Endothelial cell of umbilical vein (primary cell): Measurements from ENCODE around the gene KLHL25. TPM values are rescaled to one million over a fixed set of nuclear protein-coding genes. Genes with fewer than 3 reads are reported as not detected.
A peak's percentile ranks its signal among the peaks of the same experiment; 100 is the strongest.

Experiments used
- BruUV-seq: library from RNA; stranded (reverse); fragments of 400-500 nt; replicated peaks from 2 replicates; lab custom pipeline; 2021; lab: Mats Ljungman, UMichigan
- CTCF ChIA-PET: fragments of 300-600, 350-600 bp; sonication (Branson Sonifier 250); formaldehyde crosslinking; loops from one replicate; lab custom pipeline; 2021; ENCODE audit warnings: antibody characterized with exemption, inconsistent platforms; lab: Charles Lee
- POLR2A ChIA-PET: fragments of 300-600, 350-600 bp; sonication (Branson Sonifier 250); formaldehyde crosslinking; loops from one replicate; lab custom pipeline; 2021; ENCODE audit warnings: antibody characterized with exemption, inconsistent platforms; lab: Charles Lee
- DNase-seq: peaks from one replicate; pipeline ENCODE4 v3.0.0-alpha.2; 2011; ENCODE audit warnings: low read depth, low spot score
- FAIRE-seq: peaks from 2 replicates; lab custom pipeline; 2011; peaks lifted over from hg19 to GRCh38; lab: Jason Lieb, UNC
- H2AFZ ChIP-seq: 2 replicates; pipeline ENCODE4 v1.6.0; 2012; ENCODE audit warnings: low read depth, low read length, control low read depth, inconsistent platforms
- H3K27ac ChIP-seq: 2 replicates; pipeline ENCODE4 v1.5.1; 2011; ENCODE audit warnings: low read depth, mild to moderate bottlenecking, control low read depth, low read length, moderate library complexity; ENCODE audit not compliant: insufficient read depth
- H3K27me3 ChIP-seq, 2 experiments: 2 replicates each; pipeline versions ENCODE4 v1.6.0 to v1.6.1; 2011; ENCODE audit warnings: low read length in 2 of 2, mixed read lengths in 1 of 2; ENCODE audit not compliant: control insufficient read depth in 2 of 2, insufficient read depth in 2 of 2
- H3K36me3 ChIP-seq, 2 experiments: 2 replicates in 1 of 2; 3 replicates in 1 of 2; pipeline ENCODE4 v1.5.1; 2011; ENCODE audit warnings: low read length in 2 of 2, mild to moderate bottlenecking in 1 of 2, moderate library complexity in 1 of 2; ENCODE audit not compliant: control insufficient read depth in 2 of 2, insufficient read depth in 2 of 2; ENCODE audit errors: extremely low read depth in 1 of 2
- H3K4me1 ChIP-seq: 3 replicates; pipeline ENCODE4 v1.5.1; 2011; ENCODE audit warnings: mild to moderate bottlenecking, low read length; ENCODE audit not compliant: control insufficient read depth, insufficient read depth; ENCODE audit errors: extremely low read depth
- H3K4me2 ChIP-seq: 2 replicates; pipeline ENCODE4 v1.6.1; 2011; ENCODE audit warnings: low read length, control low read depth, mixed read lengths; ENCODE audit not compliant: insufficient read depth
- H3K4me3 ChIP-seq, 3 experiments: fragments of 200-600 bp in 1 of 3; sonication (generic), shearing (Covaris generic) in 1 of 3; replicated peaks in 1 of 3; 2 replicates each; pipeline ENCODE4 v1.5.1; 2011 to 2016; ENCODE audit warnings: control low read depth in 3 of 3, low read length in 3 of 3, mild to moderate bottlenecking in 2 of 3, inconsistent platforms in 1 of 3, low read depth in 1 of 3, moderate library complexity in 1 of 3; ENCODE audit not compliant: insufficient read depth in 1 of 3
- H3K79me2 ChIP-seq: 2 replicates; pipeline ENCODE4 v1.6.0; 2012; ENCODE audit warnings: low read length, inconsistent platforms; ENCODE audit not compliant: control insufficient read depth, insufficient read depth
- H3K9ac ChIP-seq: replicated peaks from 2 replicates; pipeline ENCODE3; 2011; ENCODE audit warnings: low read length, control low read depth; ENCODE audit not compliant: insufficient read depth; ENCODE audit errors: extremely low read depth
- H3K9me1 ChIP-seq: replicated peaks from 3 replicates; pipeline ENCODE4 v1.6.0; 2011; ENCODE audit warnings: mild to moderate bottlenecking, low read length; ENCODE audit not compliant: control insufficient read depth, insufficient read depth; ENCODE audit errors: extremely low read depth
- H3K9me3 ChIP-seq: replicated peaks from 2 replicates; pipeline ENCODE4 v1.5.1; 2012; ENCODE audit warnings: low read length, inconsistent platforms; ENCODE audit not compliant: control insufficient read depth, insufficient read depth
- H4K20me1 ChIP-seq: replicated peaks from 2 replicates; pipeline ENCODE3; 2011; ENCODE audit warnings: mild to moderate bottlenecking, low read length; ENCODE audit not compliant: control insufficient read depth, insufficient read depth; ENCODE audit errors: extremely low read depth
- EZH2 ChIP-seq: IDR thresholded peaks from 2 replicates; pipeline ENCODE4 v1.6.1; 2012; ENCODE audit warnings: borderline replicate concordance, low read depth, mild to moderate bottlenecking, moderate library complexity, low read length, inconsistent platforms; ENCODE audit not compliant: severe bottlenecking
- FOS ChIP-seq: IDR thresholded peaks from 2 replicates; pipeline ENCODE4 v1.6.1; 2011; ENCODE audit warnings: mild to moderate bottlenecking, low read length, moderate library complexity, borderline replicate concordance; ENCODE audit not compliant: insufficient read depth
- GATA2 ChIP-seq: IDR thresholded peaks from 2 replicates; pipeline ENCODE4 v1.7.0; 2011; ENCODE audit warnings: low read depth, mild to moderate bottlenecking, moderate library complexity, mixed read lengths, low read length; ENCODE audit not compliant: insufficient read length, insufficient read depth
- JUN ChIP-seq: IDR thresholded peaks from 2 replicates; pipeline ENCODE4 v1.6.1; 2011; ENCODE audit warnings: borderline replicate concordance, low read depth; ENCODE audit not compliant: insufficient read length, insufficient read depth
- MAX ChIP-seq: IDR thresholded peaks from 2 replicates; pipeline ENCODE4 v1.6.1; 2011; ENCODE audit not compliant: insufficient read depth, insufficient read length
- MYC ChIP-seq: IDR thresholded peaks from one replicate; pipeline ENCODE4 v1.6.1; 2011; ENCODE audit warnings: mild to moderate bottlenecking, low read depth, low read length
- POLR2A ChIP-seq: IDR thresholded peaks from 2 replicates; pipeline ENCODE4 v1.6.1; 2012; ENCODE audit warnings: low read depth, mild to moderate bottlenecking, control low read depth, low read length
- POLR2AphosphoS5 ChIP-seq: IDR thresholded peaks from 2 replicates; pipeline ENCODE4 v1.6.1; 2012; ENCODE audit warnings: low read depth, mild to moderate bottlenecking, control low read depth, low read length, moderate library complexity; ENCODE audit not compliant: insufficient read depth
- dilution Hi-C: fragments of 300-500 bp; cut with MboI; formaldehyde crosslinking; loops from one replicate; pipeline ENCODE4 v1.15.0; 2019; ENCODE audit warnings: low sequenced_read_pairs; ENCODE audit not compliant: extremely low pct_ligation_motif_present
- intact Hi-C: fragments of 100-400 bp; cut with micrococcal nuclease; formaldehyde crosslinking; loops from one replicate; pipeline ENCODE4 v1.10.0; 2022
- microRNA counts: library from miRNA; unstranded; fragments of <30 nt; microRNA quantifications from one replicate; lab custom pipeline; 2016
- microRNA-seq: library from miRNA; unstranded; fragments of <30 nt; microRNA quantifications from one replicate; pipeline ENCODE4 v1.2.0, GENCODE V29; 2021; ENCODE audit warnings: borderline number of aligned reads, borderline replicate concordance
- polyA plus RNA-seq, 4 experiments: library from polyadenylated mRNA; depleted of rRNA in 3 of 4; stranded (reverse) in 3 of 4; unstranded in 1 of 4; fragments of >200 nt; gene quantifications; 2 replicates each; pipeline versions ENCODE4 v1.2.1 to v1.2.3, GENCODE V29; 2011 to 2012; ENCODE audit warnings: missing spikeins in 1 of 4
- small RNA-seq: library from RNA; depleted of rRNA; stranded (forward); fragments of <200 nt; gene quantifications from one replicate; pipeline ENCODE3, GENCODE V24; 2012; ENCODE audit warnings: low replicate concordance, low read depth; ENCODE audit not compliant: insufficient read depth, insufficient read length
- total RNA-seq: library from RNA; stranded (reverse); gene quantifications from 2 replicates; pipeline ENCODE4 v1.2.3, GENCODE V29; 2021
- TF ChIP-seq, protein P1 (sequence below), 2 donors: IDR thresholded peaks; 1 replicate in 1 of 2; 2 replicates in 1 of 2; pipeline ENCODE4 v1.5.1; 2011; ENCODE audit warnings: low read length in 2 of 2, mild to moderate bottlenecking in 2 of 2, moderate library complexity in 2 of 2, control low read depth in 1 of 2, inconsistent platforms in 1 of 2, low read depth in 1 of 2; ENCODE audit not compliant: insufficient read depth in 1 of 2; ENCODE audit errors: extremely low read depth in 1 of 2

Gene KLHL25
- total and polyA plus RNA-seq, 2 donors (not counting 3 experiments of a cell fraction or from before 2014, with no cell fraction given): 5.4 to 6.4 TPM

GRCh38 chr15:85710340-85710842, 84.3 kb downstream of the KLHL25 start:
- Histone ChIP-seq H3K4me2 (no peak overlapping the region), H3K79me2 (peaks cover 2% of the 10 kb centered on the region), H3K27me3 (no peaks in the 10 kb centered on the region), H4K20me1 (no peaks in the 10 kb centered on the region), H3K9me1 (no peaks in the 10 kb centered on the region), H3K27ac (no peak overlapping the region), H3K9me3 (no peaks in the 10 kb centered on the region), H3K4me1 (peaks cover 18% of the 10 kb centered on the region), H3K4me3 (no peak overlapping the region), H2AFZ (no peak overlapping the region), H3K36me3 (peaks cover 0 to 5% of the 10 kb centered on the region in 2 experiments), H3K9ac (no peak overlapping the region)
- CTCF ChIA-PET: no interaction called here
- FAIRE-seq (no peak), DNase-seq (no peak)
- intact Hi-C loops: no loop called here
- POLR2A ChIA-PET: no interaction called here
- BruUV-seq: no TSS peak
- dilution Hi-C loops: no loop called here
- no peak for TF ChIP-seq GATA2
- no peak for TF ChIP-seq FOS
- no peak for TF ChIP-seq JUN
- no peak for TF ChIP-seq EZH2
- no peak for TF ChIP-seq MYC
- TF ChIP-seq POLR2AphosphoS5: no peak
- TF ChIP-seq, protein P1, sequence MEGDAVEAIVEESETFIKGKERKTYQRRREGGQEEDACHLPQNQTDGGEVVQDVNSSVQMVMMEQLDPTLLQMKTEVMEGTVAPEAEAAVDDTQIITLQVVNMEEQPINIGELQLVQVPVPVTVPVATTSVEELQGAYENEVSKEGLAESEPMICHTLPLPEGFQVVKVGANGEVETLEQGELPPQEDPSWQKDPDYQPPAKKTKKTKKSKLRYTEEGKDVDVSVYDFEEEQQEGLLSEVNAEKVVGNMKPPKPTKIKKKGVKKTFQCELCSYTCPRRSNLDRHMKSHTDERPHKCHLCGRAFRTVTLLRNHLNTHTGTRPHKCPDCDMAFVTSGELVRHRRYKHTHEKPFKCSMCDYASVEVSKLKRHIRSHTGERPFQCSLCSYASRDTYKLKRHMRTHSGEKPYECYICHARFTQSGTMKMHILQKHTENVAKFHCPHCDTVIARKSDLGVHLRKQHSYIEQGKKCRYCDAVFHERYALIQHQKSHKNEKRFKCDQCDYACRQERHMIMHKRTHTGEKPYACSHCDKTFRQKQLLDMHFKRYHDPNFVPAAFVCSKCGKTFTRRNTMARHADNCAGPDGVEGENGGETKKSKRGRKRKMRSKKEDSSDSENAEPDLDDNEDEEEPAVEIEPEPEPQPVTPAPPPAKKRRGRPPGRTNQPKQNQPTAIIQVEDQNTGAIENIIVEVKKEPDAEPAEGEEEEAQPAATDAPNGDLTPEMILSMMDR (IDR thresholded peaks at IDR 0.05; ENCODE audit: extremely low read depth in 1 of 2, insufficient read depth in 1 of 2, low read depth in 1 of 2, low read length in 2 of 2): no peak
- TF ChIP-seq MAX: no peak
- no peak for TF ChIP-seq POLR2A

MicroRNAs within 50 kb of the gene (microRNA counts, 767-probe panel; counts per million panel counts)
- microRNA hsa-miR-1276 (lab: Ali Mortazavi, UCI): 723 counts per million, percentile 96 among the panel's probes with 10 or more counts

Small RNA genes within 50 kb of the gene (microRNA-seq; reads per million reads assigned to microRNA genes)
- gene MIR1276 (1.5 reads per million), gene MIR548AP (not detected)

Small RNA genes within 50 kb of the gene (small RNA-seq; reads per million reads assigned to genes)
- gene AC021739.1: not detected
- not detected for gene MIR1276
- gene MIR548AP: not detected
- gene RNU6-231P: not detected
